HG03342 (cell line): Measurements from ENCODE around the gene CDKN2AIP.

Source experiments
- ATAC-seq: cut with Tn5 transposase; IDR thresholded peaks from one replicate; pipeline ENCODE4 v1.9.1; 2021; ENCODE audit warnings: mild to moderate bottlenecking, moderate library complexity; ENCODE audit not compliant: unreplicated experiment

Gene CDKN2AIP

DNA sequence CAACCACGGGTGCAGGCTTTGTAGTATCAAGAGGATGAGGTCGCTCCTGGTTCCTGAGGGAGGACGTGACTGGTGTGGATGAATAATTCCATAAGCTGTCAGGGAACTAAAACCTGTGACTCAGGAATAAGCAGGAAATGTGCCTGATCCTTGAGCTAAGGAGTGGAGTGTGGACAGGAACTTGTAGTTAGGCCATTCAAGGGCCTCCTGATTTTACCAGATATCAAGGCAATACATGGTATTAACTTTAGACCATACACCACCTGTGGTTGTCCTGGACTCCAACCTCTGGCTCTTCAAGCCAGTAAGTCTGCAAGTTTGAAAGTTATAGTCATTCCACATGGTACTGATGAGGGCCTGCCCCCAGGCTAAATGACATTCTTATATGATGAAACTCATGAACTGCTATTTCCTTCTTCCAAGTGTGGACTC lies 48.4 kb downstream of the CDKN2AIP start:
- no peak for ATAC-seq

- no peak for ATAC-seq
Observed at GRCh38 chr4:183493246-183493645, 48.8 kb downstream of the CDKN2AIP start.

DNA sequence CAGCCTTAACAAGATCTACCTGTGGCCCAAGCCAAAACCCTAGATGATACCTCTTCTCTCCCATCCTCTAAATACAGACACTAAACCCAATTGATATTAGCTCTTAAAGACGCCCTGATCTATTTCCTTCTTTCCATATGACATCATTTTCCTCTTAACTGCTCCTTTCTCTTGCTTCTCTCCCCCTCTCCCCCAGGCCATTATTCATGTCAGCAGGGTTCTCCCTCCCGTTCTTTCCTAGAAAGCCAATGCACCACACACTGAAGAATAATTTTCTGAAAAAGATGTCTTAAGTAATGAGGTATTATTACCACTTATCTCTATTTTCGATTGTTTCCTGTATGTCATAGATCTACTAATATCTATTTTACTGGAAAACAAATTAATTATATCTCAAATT lies 50.7 kb downstream of the CDKN2AIP start:
- ATAC-seq: no peak
